K562 (cell line): ENCODE measurements around the gene RGS3. TPM values are rescaled to one million over a fixed set of nuclear protein-coding genes. Genes with fewer than 3 reads are reported as not detected.

Source experiments
- ATAC-seq: fragments of 200-7000 bp; cut with Tn5 transposase; 3 replicates; pipeline ENCODE4 v1.9.1; 2020; ENCODE audit warnings: moderate library complexity
- BruUV-seq: library from RNA; stranded (reverse); fragments of 400-500 nt; replicated peaks from 2 replicates; lab custom pipeline; 2021; lab: Mats Ljungman, UMichigan
- CTCF ChIA-PET: fragments of 300-600 bp; formaldehyde crosslinking; extraction: SDS; loops from one replicate; lab custom pipeline; 2021; ENCODE audit warnings: low intra/inter-chr PET ratio; lab: Yijun Ruan, JAX
- POLR2A ChIA-PET: fragments of 300-600, 350-650 bp; sonication (Branson Sonifier 250); formaldehyde crosslinking; extraction: SDS; loops from one replicate; lab custom pipeline; 2021; ENCODE audit warnings: antibody characterized with exemption, inconsistent platforms; lab: Yijun Ruan, JAX
- DNase-seq, 4 experiments: peaks; one replicate each; pipeline versions ENCODE4 v3.0.0 to v3.0.0-alpha.2; 2011 to 2018; ENCODE audit warnings: low spot score in 3 of 4, mixed read lengths in 3 of 4; ENCODE audit errors: extremely low read depth in 1 of 4
- FAIRE-seq: peaks from 2 replicates; lab custom pipeline; 2011; peaks lifted over from hg19 to GRCh38; lab: Jason Lieb, UNC
- H2AFZ ChIP-seq: 2 replicates; pipeline ENCODE4 v1.6.0; 2011; ENCODE audit warnings: low read depth, low read length, control low read depth, inconsistent platforms
- H3K27ac ChIP-seq: fragments of 200-600 bp; 3 replicates; pipeline ENCODE4 v1.8.0; 2011; ENCODE audit warnings: low read depth, mild to moderate bottlenecking, control low read depth, inconsistent platforms, low read length, moderate library complexity, mixed read lengths; ENCODE audit errors: extremely low read depth
- H3K27me3 ChIP-seq, 2 experiments: fragments of 300-600 bp in 1 of 2; 2 replicates in 1 of 2; 3 replicates in 1 of 2; pipeline versions ENCODE4 v1.6.0 to v1.8.0; 2011; ENCODE audit warnings: inconsistent platforms in 2 of 2, low read length in 2 of 2, mild to moderate bottlenecking in 1 of 2, mixed read lengths in 1 of 2, moderate library complexity in 1 of 2; ENCODE audit not compliant: control insufficient read depth in 2 of 2, insufficient read depth in 2 of 2
- H3K36me3 ChIP-seq: fragments of 300-600 bp; 3 replicates; pipeline ENCODE4 v1.8.0; 2011; ENCODE audit warnings: mild to moderate bottlenecking, low read length, inconsistent platforms; ENCODE audit not compliant: control insufficient read depth, insufficient read depth
- H3K4me1 ChIP-seq, 2 experiments: fragments of 200-600 bp in 1 of 2; replicated peaks in 1 of 2; 2 replicates in 1 of 2; 3 replicates in 1 of 2; pipeline versions ENCODE4 v1.5.1 to v1.8.0; 2011; ENCODE audit warnings: inconsistent platforms in 2 of 2, low read length in 2 of 2, mild to moderate bottlenecking in 1 of 2, mixed read lengths in 1 of 2, moderate library complexity in 1 of 2; ENCODE audit not compliant: control insufficient read depth in 2 of 2, insufficient read depth in 2 of 2
- H3K4me2 ChIP-seq: 2 replicates; pipeline ENCODE4 v1.6.1; 2011; ENCODE audit warnings: low read length, control low read depth, inconsistent platforms, mixed read lengths; ENCODE audit not compliant: insufficient read depth
- H3K4me3 ChIP-seq: fragments of 200-600 bp; sonication (generic), shearing (Covaris generic); 2 replicates; pipeline ENCODE4 v1.5.1; 2016; ENCODE audit warnings: control low read depth, inconsistent platforms
- H3K79me2 ChIP-seq: fragments of 200-600 bp; 3 replicates; pipeline ENCODE4 v1.8.0; 2011; ENCODE audit warnings: low read length, inconsistent platforms; ENCODE audit not compliant: control insufficient read depth, insufficient read depth
- H3K9ac ChIP-seq, 2 experiments: 2 replicates each; pipeline versions ENCODE4 v1.6.0 to v1.6.1; 2011; ENCODE audit warnings: low read depth in 2 of 2, low read length in 2 of 2, control low read depth in 1 of 2, inconsistent platforms in 1 of 2, mild to moderate bottlenecking in 1 of 2, mixed read lengths in 1 of 2; ENCODE audit not compliant: insufficient read depth in 1 of 2
- H3K9me1 ChIP-seq: one replicate; pipeline ENCODE4 v1.6.0; 2011; ENCODE audit warnings: inconsistent platforms, mild to moderate bottlenecking, low read length, moderate library complexity; ENCODE audit not compliant: control insufficient read depth, insufficient read depth
- H3K9me3 ChIP-seq: replicated peaks from 2 replicates; pipeline ENCODE4 v1.5.1; 2011; ENCODE audit warnings: low read depth, low read length, inconsistent platforms; ENCODE audit not compliant: control insufficient read depth, insufficient read depth
- H4K20me1 ChIP-seq: replicated peaks from 2 replicates; pipeline ENCODE4 v1.6.1; 2011; ENCODE audit warnings: low read length, inconsistent platforms, mixed read lengths; ENCODE audit not compliant: control insufficient read depth, insufficient read depth
- ARID1B ChIP-seq: fragments of 450-650 bp; IDR thresholded peaks from 2 replicates; pipeline ENCODE4 v1.6.1; 2016; ENCODE audit warnings: antibody characterized with exemption, mild to moderate bottlenecking, inconsistent platforms
- ELF1 ChIP-seq: fragments of 200-800 bp; sonication (Bioruptor generic); IDR thresholded peaks from 2 replicates; pipeline ENCODE4 v1.6.1; 2016; ENCODE audit warnings: missing genetic modification characterization, missing compliant biosample characterization
- RBM15 ChIP-seq: fragments of 200-400 bp; formaldehyde crosslinking; IDR thresholded peaks from 2 replicates; pipeline ENCODE4 v1.6.1; 2018; ENCODE audit warnings: mild to moderate bottlenecking, low read length, moderate library complexity; ENCODE audit not compliant: insufficient read depth
- ZNF165 ChIP-seq: fragments of 250-450 bp; sonication (Bioruptor Pico); IDR thresholded peaks from 2 replicates; pipeline ENCODE4 v1.4.0; 2020; ENCODE audit warnings: borderline replicate concordance
- WGBS: fragments of 100-300 bp; shearing (Covaris generic); methylation state at CpG from one replicate; pipeline ENCODE4 v1.1.6; 2016; ENCODE audit warnings: low coverage, mixed read lengths; ENCODE audit not compliant: insufficient coverage; ENCODE audit errors: missing lambda C conversion rate; 5-methylcytosine and 5-hydroxymethylcytosine counted together
- in situ Hi-C: fragments of 300-500 bp; cut with MboI; formaldehyde crosslinking; loops from 4 replicates; pipeline ENCODE4 v1.15.0; 2018; ENCODE audit warnings: inconsistent platforms, mixed read lengths
- intact Hi-C: fragments of 100-400 bp; cut with micrococcal nuclease; formaldehyde crosslinking; loops from 2 replicates; pipeline ENCODE4 v1.14.2; 2022
- polyA plus RNA-seq, 8 experiments: library from polyadenylated mRNA; depleted of rRNA in 4 of 8; stranded (reverse) in 5 of 8; unstranded in 3 of 8; fragments of >200 nt; fragmentation: Nextera tagmentation in 2 of 8; fragmentation: Illumina TruSeq in 1 of 8; extraction: Ambion mirVana in 2 of 8; extraction: Trizol in 1 of 8; gene quantifications; 2 replicates each; pipeline versions ENCODE4 v1.2.1 to v1.2.3, GENCODE V29; 2011 to 2014; ENCODE audit warnings: inconsistent platforms in 1 of 8, missing spikeins in 1 of 8
- total RNA-seq, 7 experiments: library from RNA; depleted of rRNA in 6 of 7; stranded (reverse); fragments of >200 nt in 6 of 7; fragmentation: Illumina TruSeq in 2 of 7; extraction: Trizol in 2 of 7; gene quantifications; 2 replicates each; pipeline versions ENCODE4 v1.2.1 to v1.2.3, GENCODE V29; 2011 to 2021; ENCODE audit warnings: low replicate concordance in 1 of 7
- TF ChIP-seq, protein P1 (sequence below): sonication (generic); formaldehyde crosslinking; IDR thresholded peaks from 2 replicates; pipeline ENCODE4 v1.9.0; 2022; ENCODE audit warnings: mild to moderate bottlenecking, missing genetic modification reagents
- TF ChIP-seq, protein P2 (sequence below): fragments of 200-800 bp; sonication (Bioruptor generic); IDR thresholded peaks from 2 replicates; pipeline ENCODE4 v1.6.1; 2016; ENCODE audit warnings: missing genetic modification characterization, missing compliant biosample characterization
- TF ChIP-seq, protein P3 (sequence below), 2 experiments: fragments of 450-650 bp; formaldehyde crosslinking in 1 of 2; IDR thresholded peaks; 2 replicates each; pipeline versions ENCODE4 v1.4.0 to v1.6.1; 2014 to 2020; ENCODE audit warnings: mild to moderate bottlenecking in 2 of 2, borderline replicate concordance in 1 of 2, low read depth in 1 of 2

The RGS3 gene
- total and polyA plus RNA-seq, 9 of the 15 experiments (the other 6 are each of a cell fraction or from before 2014, with no cell fraction given): 0.08 to 2.9 (median 0.95) TPM

DNA sequence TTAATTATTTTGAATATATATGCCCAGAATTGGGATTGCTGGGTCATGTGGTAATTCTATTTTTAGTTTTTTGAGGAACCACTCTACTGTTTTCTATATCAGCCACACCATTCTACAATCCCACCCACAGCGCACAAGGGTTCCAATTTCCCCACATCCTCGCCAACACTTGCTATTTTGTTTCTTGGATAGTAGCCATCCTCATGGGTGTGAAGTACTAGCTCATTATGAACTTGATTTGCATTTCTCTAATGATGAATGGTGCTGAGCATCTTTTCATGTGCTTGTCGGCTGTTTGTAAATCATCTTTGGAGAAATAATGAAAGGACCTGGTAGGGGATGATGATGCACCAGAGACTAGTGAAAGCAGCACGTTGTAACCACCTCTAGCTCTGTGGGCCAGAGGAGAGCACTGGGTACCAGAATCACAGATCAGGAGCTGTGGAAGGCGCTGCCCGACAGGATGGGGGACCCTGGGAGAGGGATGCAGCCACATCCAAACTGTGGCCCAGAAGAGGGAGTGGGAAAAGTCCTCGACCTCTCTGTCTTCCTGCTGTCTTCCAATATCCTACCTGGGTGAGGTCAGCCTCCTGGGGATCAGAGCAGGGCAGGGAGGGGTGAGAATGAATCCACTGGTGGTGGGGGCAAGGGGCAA, 155.4 kb downstream of the RGS3 start:
- Histone ChIP-seq H3K4me2 (no peak overlapping the region), H3K9ac (no peak overlapping the region), H3K9me1 (no peaks in the 10 kb centered on the region), H3K36me3 (no peaks in the 10 kb centered on the region), H3K4me3 (no peak overlapping the region), H3K79me2 (no peaks in the 10 kb centered on the region), H3K4me1 (no peaks in the 10 kb centered on the region; a peak in 2 of 5 replicates), H2AFZ (no peak overlapping the region), H4K20me1 (no peaks in the 10 kb centered on the region; the same call in 1 of the 2 replicates), H3K9me3 (no peaks in the 10 kb centered on the region), H3K27me3 (peaks cover 36 to 63% of the 10 kb centered on the region in 2 experiments; a peak in 4 of 5 replicates), H3K27ac (no peak overlapping the region)
- DNase-seq (no peak), ATAC-seq (no peak), FAIRE-seq (no peak)
- in situ Hi-C loops: no loop called here
- WGBS: 6% methylated on average over 7 of the region's 7 CpGs
- no TSS peak for BruUV-seq
- ChIA-PET CTCF (no interaction called here), POLR2A (interaction anchor here (0.6 to 1.3 kb wide), 4 partner anchors 17 to 346 kb away, joined by 3 to 4 read pairs (median 3); no protein-coding TSS in a partner anchor)
- intact Hi-C loops: no loop called here
- TF ChIP-seq, protein P1, sequence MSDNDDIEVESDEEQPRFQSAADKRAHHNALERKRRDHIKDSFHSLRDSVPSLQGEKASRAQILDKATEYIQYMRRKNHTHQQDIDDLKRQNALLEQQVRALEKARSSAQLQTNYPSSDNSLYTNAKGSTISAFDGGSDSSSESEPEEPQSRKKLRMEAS (CRISPR knock-in tag): no peak
- TF ChIP-seq ZNF165 (CRISPR knock-in tag): no peak
- TF ChIP-seq, protein P2, sequence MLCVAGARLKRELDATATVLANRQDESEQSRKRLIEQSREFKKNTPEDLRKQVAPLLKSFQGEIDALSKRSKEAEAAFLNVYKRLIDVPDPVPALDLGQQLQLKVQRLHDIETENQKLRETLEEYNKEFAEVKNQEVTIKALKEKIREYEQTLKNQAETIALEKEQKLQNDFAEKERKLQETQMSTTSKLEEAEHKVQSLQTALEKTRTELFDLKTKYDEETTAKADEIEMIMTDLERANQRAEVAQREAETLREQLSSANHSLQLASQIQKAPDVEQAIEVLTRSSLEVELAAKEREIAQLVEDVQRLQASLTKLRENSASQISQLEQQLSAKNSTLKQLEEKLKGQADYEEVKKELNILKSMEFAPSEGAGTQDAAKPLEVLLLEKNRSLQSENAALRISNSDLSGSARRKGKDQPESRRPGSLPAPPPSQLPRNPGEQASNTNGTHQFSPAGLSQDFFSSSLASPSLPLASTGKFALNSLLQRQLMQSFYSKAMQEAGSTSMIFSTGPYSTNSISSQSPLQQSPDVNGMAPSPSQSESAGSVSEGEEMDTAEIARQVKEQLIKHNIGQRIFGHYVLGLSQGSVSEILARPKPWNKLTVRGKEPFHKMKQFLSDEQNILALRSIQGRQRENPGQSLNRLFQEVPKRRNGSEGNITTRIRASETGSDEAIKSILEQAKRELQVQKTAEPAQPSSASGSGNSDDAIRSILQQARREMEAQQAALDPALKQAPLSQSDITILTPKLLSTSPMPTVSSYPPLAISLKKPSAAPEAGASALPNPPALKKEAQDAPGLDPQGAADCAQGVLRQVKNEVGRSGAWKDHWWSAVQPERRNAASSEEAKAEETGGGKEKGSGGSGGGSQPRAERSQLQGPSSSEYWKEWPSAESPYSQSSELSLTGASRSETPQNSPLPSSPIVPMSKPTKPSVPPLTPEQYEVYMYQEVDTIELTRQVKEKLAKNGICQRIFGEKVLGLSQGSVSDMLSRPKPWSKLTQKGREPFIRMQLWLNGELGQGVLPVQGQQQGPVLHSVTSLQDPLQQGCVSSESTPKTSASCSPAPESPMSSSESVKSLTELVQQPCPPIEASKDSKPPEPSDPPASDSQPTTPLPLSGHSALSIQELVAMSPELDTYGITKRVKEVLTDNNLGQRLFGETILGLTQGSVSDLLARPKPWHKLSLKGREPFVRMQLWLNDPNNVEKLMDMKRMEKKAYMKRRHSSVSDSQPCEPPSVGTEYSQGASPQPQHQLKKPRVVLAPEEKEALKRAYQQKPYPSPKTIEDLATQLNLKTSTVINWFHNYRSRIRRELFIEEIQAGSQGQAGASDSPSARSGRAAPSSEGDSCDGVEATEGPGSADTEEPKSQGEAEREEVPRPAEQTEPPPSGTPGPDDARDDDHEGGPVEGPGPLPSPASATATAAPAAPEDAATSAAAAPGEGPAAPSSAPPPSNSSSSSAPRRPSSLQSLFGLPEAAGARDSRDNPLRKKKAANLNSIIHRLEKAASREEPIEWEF: no peak
- no peak for TF ChIP-seq ELF1
- TF ChIP-seq, protein P3, sequence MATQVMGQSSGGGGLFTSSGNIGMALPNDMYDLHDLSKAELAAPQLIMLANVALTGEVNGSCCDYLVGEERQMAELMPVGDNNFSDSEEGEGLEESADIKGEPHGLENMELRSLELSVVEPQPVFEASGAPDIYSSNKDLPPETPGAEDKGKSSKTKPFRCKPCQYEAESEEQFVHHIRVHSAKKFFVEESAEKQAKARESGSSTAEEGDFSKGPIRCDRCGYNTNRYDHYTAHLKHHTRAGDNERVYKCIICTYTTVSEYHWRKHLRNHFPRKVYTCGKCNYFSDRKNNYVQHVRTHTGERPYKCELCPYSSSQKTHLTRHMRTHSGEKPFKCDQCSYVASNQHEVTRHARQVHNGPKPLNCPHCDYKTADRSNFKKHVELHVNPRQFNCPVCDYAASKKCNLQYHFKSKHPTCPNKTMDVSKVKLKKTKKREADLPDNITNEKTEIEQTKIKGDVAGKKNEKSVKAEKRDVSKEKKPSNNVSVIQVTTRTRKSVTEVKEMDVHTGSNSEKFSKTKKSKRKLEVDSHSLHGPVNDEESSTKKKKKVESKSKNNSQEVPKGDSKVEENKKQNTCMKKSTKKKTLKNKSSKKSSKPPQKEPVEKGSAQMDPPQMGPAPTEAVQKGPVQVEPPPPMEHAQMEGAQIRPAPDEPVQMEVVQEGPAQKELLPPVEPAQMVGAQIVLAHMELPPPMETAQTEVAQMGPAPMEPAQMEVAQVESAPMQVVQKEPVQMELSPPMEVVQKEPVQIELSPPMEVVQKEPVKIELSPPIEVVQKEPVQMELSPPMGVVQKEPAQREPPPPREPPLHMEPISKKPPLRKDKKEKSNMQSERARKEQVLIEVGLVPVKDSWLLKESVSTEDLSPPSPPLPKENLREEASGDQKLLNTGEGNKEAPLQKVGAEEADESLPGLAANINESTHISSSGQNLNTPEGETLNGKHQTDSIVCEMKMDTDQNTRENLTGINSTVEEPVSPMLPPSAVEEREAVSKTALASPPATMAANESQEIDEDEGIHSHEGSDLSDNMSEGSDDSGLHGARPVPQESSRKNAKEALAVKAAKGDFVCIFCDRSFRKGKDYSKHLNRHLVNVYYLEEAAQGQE (IDR thresholded peaks at IDR 0.05; ENCODE audit: borderline replicate concordance): no peak
- TF ChIP-seq, protein P3 (CRISPR knock-in tag; IDR thresholded peaks at IDR 0.05; ENCODE audit: low read depth): no peak
- no peak for TF ChIP-seq ARID1B
- TF ChIP-seq RBM15: no peak
